COLO668 (cell line): Measurements from ENCODE around the gene AMZ1.
A peak's percentile ranks its signal among the peaks of the same experiment; 100 is the strongest.
"Not testable (repeated sequence)": the region's sequence is repeated elsewhere in the genome, so short reads cannot be mapped to it uniquely, and the experiment has no call there.

Source experiments
- DNase-seq: peaks from one replicate; lab custom pipeline; 2025; ENCODE audit not compliant: unreplicated experiment; lab: John Stamatoyannopoulos, UW

The AMZ1 gene

DNA sequence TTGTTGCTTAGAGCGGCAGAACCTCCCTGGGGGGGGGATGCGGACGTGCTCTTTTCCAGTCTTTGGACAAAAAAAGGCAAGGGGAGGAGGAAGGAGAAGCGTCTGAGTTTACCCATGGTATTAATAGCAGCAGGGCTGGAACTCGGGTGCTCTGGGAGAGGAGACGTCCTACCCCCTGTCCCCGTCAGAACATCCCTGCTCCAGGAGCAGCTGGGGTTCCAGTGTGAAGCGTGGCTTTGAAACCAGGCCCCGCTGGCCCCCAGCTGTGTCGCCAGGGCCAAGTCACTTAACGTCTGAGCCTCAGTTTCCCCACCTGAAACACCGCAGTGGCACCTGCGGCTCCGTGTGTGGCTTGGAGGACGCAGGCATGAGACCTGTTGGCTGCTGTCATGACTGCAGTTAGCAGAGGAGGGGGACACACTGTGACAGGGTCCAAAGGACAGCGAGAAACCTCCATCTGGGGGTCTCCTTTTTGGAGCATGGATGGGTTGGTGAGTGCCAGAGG lies 1.4 kb downstream of the AMZ1 start:
- no peak for DNase-seq

DNA sequence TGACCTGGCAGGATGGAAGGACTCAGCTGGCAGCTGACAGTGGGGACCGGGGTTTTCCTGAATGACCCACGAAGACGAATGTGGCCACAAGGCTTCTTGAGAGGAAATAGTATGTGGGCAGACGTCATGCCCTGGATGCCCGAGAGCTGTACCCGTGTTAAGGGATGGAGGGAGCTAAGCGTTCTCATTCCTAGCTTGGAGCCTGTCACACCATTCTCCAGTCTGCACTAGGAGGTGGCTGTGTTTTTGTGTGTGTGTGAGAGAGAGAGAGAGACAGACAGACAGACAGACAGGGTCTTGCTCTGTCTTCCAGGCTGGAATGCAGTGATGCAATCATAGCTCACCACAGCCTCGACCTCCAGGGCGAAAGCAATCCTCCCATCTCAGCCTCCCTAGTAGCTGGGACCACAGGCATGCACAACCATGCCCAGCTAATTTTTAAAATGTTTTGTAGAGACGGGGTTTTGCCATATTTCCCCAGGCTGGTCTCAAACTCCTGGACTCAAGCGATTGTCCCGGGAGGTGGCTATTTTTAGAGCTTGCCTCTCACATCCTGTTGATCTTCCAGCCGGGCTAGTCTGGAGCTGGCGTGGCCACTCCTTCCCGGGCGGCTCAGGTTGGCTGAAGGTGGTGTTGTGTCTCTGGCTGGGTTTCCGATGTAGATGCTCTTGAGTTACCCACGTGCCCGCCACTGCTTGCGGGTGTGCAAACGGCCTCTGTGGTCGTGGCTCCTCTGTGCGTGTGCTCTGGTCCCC lies 2.1 kb downstream of the AMZ1 start:
- DNase-seq, result peak; percentile 46

DNA sequence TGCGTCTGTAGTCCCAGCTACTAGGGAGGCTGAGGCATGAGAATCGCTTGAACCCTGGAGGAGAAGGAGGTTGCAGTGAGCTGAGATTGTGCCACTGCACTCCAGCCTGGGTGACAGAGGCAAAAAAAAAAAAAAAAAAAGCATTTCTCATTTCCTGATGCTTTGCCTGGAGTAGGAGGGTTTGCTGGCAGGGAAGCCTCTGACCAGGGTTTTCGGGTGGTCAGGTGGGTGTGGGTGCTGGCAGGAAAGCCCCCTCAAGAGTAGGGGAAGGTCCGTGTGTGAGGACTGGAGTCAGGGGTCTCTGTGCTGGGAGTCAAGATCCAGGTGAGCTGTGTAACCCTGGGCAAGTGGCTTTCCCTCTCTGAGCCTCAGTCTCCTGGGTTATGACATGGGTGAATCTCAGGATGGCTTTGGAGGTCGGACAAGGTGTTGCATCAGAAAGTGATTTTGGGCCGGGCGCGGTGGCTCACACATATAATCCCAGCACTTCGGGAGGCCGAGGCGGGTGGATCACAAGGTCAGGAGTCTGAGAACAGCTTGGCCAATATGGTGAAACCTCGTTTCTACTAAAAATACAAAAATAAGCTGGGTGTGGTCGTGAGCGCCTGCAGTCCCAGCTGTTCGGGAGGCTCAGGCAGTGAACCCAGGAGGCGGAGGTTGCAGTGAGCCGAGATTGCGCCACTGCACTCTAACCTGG lies 3.2 kb downstream of the AMZ1 start:
- no peak for DNase-seq

DNA sequence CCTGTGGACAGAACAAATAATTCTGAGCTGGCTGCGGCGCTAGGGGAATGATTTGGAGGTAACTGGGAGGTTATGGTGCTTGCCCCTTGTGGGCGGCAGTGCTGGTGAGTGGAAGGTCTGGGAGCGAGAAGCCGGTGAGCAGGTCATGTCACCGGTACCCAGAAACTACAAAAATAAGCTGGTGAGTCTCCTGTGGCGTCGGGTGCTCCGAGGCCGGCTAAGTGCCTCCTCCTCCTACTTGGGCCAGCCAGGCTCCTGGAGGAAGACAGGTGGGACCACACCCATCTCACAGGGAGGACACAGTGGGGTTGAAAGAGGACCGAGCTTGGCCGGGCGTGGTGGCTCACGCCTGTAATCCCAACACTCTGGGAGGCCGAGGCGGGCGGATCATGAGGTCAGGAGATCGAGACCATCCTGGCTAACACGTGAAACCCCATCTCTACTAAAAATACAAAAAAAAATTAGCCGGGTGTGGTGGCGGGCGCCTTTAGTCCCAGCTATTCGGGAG lies 4.0 kb downstream of the AMZ1 start:
- not testable (repeated sequence) for DNase-seq

DNA sequence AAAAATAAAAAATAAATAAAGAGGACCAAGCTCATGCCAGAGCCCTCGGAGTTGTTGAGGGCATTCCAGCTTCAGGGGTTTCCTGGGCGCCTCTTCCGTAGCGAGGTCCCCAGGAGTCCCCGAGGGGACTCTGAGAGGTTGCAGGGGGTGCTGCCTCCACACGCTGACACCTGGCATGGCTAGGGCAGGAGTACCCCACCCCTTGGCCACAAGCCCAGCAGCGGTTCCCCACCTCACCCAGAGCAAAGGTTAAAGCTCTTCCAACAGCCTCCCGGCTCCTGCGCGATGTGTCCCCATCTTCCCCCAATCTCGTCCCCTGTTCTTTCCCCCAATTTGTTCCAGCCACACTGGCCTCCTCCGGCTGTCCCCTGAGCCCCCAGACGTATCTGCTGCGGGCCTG lies 4.5 kb downstream of the AMZ1 start:
- no peak for DNase-seq

DNA sequence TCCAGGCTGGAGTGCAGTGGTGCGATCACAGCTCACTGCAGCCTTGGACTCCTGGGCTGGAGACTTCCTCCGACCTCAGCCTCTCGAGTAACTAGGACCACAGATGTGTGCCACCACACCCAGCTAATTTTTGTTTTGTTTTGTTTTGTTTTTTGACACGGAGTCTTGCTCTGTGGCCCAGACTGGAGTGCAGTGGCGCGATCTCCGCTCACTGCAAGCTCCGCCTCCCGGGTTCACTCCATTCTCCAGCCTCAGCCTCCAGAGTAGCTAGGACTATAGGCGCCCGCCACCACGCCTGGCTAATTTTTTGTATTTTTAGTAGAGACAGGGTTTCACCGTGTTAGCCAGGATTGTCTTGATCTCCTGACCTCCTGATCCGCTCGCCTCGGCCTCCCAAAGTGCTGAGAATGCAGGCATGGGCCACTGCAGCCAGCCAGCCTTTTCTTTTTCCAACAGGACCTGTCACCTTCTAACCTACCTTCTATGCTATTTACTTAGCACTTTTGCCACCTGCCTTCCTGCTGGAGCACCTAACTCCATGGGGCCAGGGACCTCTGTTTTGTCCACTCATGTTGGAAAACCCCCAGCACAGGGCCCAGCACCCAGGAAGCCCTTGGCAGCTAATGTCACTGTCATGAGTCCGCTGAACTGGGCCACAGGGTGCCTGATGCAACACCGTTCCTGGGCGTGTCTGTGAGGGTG lies 5.6 kb downstream of the AMZ1 start:
- DNase-seq, result peak; percentile 58

DNA sequence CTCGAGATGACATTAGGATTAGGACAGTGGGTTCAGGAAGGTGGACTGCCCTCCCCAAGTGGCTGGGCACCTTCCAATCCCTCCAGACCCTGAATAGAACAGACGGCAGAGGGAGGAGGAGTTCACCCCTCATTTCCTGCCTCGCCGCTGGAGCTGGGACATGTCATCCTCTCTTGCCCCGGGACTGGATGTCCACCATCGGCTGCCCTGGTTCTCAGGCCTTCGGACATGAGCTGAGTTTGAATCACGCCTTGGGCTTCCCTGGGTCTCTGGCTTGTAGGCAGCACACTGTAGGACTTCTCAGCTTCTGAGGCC lies 6.1 kb downstream of the AMZ1 start:
- DNase-seq, result not testable (repeated sequence)

DNA sequence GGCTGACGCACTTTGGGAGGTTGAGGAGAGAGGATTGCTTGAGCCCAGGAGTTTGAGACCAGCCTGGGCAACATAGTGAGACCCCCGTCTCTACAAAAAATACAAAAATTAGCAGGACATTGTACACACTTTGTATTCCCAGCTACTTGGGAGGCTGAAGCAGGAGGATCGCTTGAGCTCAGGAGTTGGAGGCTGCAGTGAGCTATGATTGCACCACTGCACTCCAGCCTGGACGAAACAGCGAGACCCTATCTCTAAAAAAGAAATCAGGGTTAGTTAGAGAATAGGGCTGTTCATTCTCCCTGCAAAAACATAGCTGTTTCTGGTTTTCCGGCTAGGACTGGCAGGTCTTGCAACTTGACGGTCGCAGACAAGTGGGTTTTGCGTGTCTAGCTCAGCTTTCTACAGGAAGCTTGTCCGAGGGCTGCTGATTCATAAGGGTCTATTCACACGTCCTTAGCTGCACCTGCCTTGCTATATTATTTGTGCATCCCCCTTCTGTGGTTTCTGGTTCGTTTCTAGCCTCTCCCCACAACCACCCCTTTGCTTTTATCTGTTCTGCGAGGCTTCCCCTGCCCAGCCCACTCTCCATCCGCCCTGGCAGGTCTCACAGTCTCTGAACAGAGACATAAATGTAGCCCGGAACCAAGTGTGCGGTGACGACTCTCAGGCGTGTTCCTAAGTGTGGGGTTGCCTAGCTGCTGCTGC lies 10.7 kb downstream of the AMZ1 start:
- DNase-seq, result peak; percentile 49

DNA sequence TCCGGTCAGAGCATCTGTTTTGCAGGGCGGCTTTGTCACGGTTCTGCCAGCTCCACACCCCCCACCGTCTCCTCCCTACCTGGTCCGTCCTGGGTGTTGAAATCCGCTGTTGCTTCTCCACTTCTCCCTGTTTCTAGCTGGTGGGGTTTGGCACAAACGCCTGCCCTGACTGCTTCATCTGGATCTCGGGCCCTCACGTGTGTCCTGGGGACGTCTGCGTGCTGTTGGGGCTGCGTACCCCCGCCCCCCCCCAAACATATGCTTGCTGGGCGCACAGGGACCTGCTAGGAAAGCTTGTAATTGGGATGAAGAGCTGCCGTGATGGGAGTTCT lies 11.3 kb downstream of the AMZ1 start:
- no peak for DNase-seq

DNA sequence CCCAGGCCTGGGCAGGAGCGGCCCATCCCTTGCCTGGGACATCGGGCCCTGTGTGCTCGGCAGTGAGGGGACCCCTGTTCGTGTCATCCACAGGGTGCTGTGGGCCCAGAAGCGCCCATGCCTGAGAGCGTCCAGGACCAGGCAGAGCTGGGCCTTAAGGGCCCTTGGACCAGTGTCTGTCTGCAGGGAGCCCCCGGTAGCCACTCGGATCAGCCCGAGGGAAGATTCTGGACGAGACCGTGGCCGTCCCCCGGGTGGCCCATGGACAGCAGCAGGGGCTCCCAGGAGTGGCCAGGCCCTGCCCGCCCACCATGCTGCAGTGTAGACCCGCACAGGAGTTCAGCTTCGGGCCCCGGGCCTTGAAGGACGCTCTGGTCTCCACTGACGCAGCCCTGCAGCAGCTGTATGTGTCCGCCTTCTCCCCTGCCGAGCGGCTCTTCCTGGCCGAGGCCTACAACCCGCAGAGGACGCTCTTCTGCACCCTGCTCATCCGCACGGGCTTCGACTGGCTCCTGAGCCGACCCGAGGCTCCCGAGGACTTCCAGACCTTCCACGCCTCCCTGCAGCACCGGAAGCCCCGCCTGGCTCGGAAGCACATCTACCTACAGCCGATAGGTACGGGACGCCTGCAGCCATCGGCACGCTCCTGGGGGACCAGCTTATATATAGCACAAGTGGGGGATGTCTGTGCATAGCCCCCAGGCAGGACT lies 12.3 kb downstream of the AMZ1 start:
- DNase-seq, result no peak

DNA sequence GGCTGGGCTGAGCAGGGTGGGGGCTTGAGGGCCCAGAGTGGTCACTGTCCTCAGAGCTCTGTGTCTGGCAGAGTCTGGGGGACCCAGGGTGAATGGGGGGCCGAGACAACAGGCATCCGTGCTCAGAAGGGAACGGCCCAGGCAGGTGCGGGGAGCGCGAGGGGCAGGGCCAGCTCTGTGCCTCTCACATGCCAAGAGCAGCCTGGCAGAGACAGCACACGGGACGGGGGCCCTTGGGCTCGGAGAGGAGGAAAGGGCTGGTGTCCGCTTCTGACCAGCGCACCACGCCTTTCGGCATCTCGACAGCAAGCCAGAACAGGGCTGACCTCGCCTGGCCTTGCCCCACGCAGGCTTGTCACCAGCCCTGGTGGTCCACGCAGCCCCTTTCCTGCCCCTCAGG lies 13.4 kb downstream of the AMZ1 start:
- DNase-seq, result no peak

DNA sequence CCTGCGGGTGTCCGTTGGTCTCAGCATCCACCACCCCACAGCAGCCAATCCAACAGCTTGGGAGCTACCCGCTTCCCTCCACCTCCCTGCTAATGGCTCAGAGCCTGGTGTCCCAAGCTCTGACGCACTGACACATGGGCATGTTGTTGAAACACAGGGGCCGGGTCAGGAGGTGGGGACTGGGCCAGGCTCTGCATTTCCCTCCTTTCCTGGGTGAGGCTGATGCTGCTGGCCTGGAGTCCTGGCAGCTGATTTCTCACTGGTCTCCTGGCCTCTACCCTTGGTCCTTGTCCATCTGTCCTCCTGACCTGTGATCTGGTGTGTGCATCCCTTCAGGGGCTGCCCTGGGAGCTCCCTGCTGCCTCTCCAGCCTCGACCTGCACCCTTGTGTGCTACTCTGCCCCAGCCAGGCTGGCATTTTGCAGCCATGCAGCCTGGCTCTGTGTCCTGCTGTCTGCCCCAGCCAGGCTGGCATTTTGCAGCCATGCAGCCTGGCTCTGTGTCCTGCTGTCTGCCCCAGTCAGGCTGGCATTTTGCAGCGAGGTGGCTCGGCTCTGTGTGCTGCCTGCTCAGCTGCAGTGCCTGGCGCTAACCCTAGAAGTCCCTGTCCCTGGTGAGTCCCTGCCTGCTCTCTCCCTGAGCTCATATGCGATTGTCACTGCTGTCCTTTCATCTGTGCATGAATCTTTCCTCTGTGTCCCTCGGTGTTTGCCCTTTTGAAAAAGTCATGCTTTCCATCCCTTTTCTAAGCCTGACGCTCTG lies 14.0 kb downstream of the AMZ1 start:
- no peak for DNase-seq

DNA sequence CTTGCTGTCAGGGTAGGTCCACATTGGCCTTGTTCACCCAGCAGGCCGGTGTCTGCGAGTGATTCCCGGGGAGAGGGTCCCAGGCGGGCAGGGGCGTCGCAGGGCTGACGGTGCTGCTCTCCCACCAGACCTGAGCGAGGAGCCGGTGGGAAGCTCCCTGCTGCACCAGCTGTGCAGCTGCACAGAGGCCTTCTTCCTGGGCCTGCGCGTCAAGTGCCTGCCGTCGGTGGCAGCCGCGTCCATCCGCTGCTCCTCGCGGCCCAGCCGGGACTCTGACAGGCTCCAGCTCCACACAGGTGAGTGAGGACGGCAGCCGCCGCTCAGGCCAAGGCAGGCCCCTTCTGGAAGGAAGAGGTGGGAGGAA lies 14.6 kb downstream of the AMZ1 start:
- peak; percentile 33 for DNase-seq

DNA sequence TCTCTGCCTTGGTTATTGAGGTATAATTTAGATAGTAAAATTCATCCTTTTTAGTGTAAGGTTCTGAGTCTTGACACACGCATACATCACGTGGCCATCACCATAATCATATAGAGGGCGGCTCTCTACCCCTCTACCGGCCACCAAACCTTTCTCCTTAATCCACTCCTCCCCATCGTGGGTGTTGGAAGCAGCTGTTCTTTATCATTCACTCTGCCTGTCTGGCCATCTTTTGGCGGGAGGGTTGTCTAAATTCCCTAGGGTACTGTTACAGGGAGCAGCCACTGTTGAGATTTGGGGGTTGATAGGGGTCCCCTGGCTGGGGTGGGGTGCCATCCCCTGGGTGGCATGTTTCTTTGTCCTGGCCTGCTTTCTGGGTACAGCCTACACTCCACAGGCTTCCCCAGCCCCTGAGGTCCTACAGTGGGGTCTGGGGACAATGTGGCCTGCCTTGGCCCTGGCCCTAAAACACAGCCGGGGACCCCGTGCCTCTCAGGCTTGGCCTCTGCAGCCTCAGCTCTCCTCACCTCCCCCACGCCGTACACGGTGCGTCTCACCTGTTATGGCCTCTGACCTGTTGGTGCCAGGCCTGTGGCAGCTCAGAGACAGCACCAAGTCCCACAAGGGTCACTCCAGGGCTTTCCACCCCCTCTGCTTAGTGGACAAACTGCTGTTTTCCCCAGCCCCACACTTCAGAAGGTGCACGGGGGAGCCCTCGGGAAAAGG lies 17.5 kb downstream of the AMZ1 start:
- no peak for DNase-seq

DNA sequence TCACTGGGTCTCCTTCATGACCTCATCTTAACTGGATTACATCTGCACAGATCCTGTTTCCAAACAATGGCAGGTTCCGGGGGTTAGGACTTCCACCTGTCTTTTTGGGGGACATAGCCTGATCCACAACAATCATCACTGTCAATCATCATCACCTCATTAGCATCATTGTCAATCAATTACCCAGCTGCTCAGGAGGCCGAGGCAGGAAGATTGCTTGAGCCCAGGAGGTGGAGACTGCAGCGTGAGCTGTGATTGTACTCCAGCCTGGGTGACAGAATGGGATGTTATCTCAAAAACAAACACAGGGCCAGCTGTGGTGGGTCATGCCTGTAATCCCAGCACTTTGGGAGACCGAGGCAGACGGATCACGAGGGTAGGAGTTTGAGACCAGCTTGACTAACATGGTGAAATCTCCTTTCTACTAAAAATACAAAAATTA lies 18.7 kb downstream of the AMZ1 start:
- DNase-seq, result no peak

DNA sequence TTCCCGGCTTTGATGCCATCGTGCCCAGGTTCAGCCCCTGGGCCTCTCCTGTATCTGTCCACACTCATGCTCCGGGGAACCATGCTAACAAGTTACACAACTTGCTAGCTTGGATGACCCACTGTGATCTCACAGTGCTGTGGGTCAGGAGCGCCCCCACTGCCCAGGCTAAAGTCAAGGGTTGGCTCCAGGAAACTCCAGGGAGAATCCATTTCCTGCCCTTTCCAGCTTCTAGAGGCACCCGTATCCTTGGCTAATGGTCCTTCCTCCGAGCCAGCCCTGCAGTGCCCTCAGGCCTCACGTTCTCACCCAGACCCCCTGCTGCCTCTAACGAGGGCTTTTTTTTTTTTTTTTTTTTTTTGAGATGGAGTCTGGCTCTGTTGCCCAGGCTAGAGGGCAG lies 19.5 kb downstream of the AMZ1 start:
- DNase-seq, result no peak

DNA sequence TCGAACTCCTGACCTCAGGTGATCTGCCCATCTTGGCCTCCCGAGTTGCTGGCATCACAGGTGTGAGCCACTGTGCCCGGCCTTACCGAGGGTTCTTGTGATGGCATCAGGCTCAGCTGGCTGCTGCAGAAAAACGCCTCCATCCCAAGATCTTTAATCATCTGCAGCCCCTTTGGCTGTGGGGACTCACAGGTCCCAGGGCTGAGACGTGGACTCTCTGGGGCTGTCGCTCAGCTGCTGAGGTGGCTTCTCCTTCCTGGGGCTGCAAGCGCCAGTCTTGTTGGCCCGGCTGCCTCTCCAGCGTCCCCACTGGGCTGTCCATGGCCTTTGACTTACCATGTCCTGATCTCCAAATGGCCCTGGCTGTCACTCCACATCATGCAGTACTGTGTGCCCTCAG lies 20.0 kb downstream of the AMZ1 start:
- DNase-seq, result no peak

DNA sequence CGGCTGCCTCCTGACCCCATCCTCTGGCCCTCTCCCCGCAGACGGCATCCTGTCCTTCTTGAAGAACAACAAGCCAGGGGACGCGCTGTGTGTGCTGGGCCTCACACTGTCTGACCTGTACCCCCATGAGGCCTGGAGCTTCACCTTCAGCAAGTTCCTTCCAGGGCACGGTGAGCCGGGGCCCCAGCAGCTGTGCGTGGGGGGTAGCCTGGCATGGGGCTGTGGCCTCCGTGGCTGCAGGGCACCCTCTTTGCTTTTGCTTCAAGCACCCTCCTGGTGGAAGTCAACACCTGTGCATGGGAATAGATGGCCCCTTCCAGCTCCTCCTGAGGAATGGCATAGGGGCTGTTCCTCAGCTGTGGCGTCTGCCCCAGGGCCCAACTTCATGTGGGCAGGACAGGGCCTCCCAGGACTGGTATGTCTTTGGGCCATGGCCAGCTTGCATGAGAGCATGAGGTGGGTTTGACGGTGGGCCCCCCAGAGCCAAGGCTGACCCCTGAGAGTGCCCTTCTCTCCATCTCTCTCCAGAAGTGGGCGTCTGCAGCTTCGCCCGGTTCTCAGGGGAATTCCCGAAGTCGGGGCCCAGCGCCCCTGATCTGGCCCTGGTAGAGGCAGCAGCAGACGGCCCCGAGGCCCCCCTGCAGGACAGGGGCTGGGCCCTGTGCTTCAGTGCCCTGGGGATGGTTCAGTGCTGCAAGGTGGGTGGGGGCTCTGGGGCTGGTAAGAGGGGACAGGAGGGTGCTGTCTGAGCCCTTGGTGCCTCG lies 20.7 kb downstream of the AMZ1 start:
- no peak for DNase-seq
